ENCODE measurements around the gene DHX15. TPM values are rescaled to one million over a fixed set of nuclear protein-coding genes. Genes with fewer than 3 reads are reported as not detected.

Gene DHX15
- total RNA-seq, 4 donors from 2014 or later, result 125 to 314 (median 146) TPM

DNA sequence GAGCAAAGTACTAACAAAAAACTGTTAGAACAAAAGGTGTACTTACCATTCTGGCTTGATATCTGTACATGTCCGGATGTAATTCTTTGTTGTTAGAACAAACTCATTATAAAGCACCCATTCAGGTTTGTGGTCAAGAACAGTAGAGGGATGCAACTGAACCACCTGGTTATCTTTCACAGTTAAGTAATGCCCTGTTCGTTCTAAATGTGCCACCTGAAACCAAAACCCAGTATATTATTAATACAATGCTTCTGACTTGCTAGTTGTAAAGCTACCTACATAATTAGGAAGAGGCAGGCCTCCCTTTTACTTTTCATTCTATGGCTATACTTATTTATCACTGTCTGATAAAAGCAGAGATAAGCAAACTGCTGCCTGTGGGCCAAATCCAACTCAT, 54.8 kb downstream of the DHX15 start:
- DNase-seq, result no peak
- Histone ChIP-seq H3K27ac (no peak overlapping the region), H3K9me3 (no peaks in the 10 kb centered on the region), H3K36me3 (peaks cover 0 to 85% (median 0%) of the 10 kb centered on the region in 3 donors), H3K4me3 (no peak overlapping the region), H3K4me1 (no peaks in the 10 kb centered on the region), H3K27me3 (no peaks in the 10 kb centered on the region)
- TF ChIP-seq POLR2A (IDR thresholded peaks at IDR 0.05), result no peak
- TF ChIP-seq, protein P1, sequence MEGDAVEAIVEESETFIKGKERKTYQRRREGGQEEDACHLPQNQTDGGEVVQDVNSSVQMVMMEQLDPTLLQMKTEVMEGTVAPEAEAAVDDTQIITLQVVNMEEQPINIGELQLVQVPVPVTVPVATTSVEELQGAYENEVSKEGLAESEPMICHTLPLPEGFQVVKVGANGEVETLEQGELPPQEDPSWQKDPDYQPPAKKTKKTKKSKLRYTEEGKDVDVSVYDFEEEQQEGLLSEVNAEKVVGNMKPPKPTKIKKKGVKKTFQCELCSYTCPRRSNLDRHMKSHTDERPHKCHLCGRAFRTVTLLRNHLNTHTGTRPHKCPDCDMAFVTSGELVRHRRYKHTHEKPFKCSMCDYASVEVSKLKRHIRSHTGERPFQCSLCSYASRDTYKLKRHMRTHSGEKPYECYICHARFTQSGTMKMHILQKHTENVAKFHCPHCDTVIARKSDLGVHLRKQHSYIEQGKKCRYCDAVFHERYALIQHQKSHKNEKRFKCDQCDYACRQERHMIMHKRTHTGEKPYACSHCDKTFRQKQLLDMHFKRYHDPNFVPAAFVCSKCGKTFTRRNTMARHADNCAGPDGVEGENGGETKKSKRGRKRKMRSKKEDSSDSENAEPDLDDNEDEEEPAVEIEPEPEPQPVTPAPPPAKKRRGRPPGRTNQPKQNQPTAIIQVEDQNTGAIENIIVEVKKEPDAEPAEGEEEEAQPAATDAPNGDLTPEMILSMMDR (IDR thresholded peaks at IDR 0.05), result no peak

DNA sequence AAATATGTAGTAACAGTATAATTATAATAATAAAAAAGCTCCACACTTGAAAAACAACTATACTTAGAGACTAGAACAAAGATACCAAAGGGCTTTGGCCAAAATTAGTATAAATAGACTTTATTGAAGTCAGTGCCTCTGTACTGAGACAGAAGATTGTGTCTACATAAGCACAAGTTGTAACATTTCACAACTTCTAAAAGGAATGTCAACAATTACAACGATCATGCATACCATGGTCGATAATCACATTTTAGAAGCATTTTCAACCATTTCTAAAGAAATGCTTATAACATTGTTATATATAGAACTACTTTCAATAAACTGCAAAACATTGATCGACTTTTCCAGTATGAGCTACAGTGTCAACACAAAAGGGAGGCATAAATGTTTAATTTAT, 57.0 kb downstream of the DHX15 start:
- H3K27me3 ChIP-seq, result no peaks in the 10 kb centered on the region

DNA sequence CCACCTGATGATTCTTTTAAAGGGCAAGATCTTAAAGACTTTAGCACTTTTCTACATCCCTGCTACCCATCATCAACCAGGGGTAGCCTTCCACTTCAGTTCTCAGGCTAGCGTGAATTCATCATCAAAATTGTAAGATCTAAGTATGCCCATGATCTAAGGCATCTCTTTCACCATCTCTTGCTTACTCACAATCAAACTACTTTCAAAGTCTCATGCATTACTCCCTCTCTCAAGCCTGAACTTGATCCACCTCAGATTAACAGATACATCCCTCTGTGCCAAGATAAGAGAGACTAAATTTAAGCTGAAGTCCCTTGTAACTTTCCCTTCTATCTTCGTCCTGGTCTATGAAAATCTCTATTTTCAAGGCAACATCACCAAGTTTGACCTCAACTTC, 62.8 kb downstream of the DHX15 start:
- TF ChIP-seq POLR2A (IDR thresholded peaks at IDR 0.05), result no peak
- TF ChIP-seq, protein P1 (IDR thresholded peaks at IDR 0.05), result no peak
- Histone ChIP-seq H3K9me3 (no peaks in the 10 kb centered on the region), H3K27ac (no peak overlapping the region), H3K27me3 (no peaks in the 10 kb centered on the region), H3K4me3 (no peak overlapping the region), H3K36me3 (peaks cover 0 to 19% (median 0%) of the 10 kb centered on the region in 3 donors), H3K4me1 (peaks cover 0 to 5% (median 0%) of the 10 kb centered on the region in 4 donors)
- no peak for DNase-seq

More for the DNA sequence above, 57.0 kb downstream of the DHX15 start:
- Histone ChIP-seq H3K36me3 (peaks cover 0 to 73% (median 0%) of the 10 kb centered on the region in 3 donors), H3K27ac (no peak overlapping the region), H3K4me1 (no peaks in the 10 kb centered on the region), H3K9me3 (no peaks in the 10 kb centered on the region), H3K4me3 (no peak overlapping the region)
- no peak for DNase-seq
- no peak for TF ChIP-seq POLR2A (IDR thresholded peaks at IDR 0.05)
- TF ChIP-seq, protein P1 (IDR thresholded peaks at IDR 0.05), result no peak

DNA sequence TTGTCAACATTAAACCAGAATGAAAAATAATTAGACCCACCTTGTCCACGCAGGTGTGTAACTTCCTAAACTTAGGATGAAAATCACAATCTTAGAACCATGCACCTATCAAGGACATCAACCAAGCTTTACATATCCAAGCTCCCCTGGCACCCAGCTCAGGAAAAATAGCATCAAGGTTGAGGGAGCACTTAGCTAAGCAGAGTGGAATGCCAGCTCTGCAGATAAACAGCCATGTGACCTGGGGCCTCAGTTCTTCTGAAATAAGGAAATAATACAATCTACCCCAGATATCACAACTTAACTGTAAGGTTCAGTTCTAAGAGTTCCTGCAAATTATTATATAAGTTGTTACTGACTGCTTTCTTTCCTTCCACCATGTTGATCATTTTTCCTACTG, 64.7 kb downstream of the DHX15 start:
- H3K27me3 ChIP-seq, result no peaks in the 10 kb centered on the region
- peaks cover 0 to 5% (median 0%) of the 10 kb centered on the region in 4 donors for H3K4me1 ChIP-seq
- H3K36me3 ChIP-seq, result peaks cover 0 to 2% (median 0%) of the 10 kb centered on the region in 3 donors
- no peaks in the 10 kb centered on the region for H3K9me3 ChIP-seq
- DNase-seq, result no peak
- TF ChIP-seq, protein P1 (IDR thresholded peaks at IDR 0.05), result no peak
- no peak for TF ChIP-seq POLR2A (IDR thresholded peaks at IDR 0.05)
- H3K27ac ChIP-seq, result no peak overlapping the region
- H3K4me3 ChIP-seq, result no peak overlapping the region

DNA sequence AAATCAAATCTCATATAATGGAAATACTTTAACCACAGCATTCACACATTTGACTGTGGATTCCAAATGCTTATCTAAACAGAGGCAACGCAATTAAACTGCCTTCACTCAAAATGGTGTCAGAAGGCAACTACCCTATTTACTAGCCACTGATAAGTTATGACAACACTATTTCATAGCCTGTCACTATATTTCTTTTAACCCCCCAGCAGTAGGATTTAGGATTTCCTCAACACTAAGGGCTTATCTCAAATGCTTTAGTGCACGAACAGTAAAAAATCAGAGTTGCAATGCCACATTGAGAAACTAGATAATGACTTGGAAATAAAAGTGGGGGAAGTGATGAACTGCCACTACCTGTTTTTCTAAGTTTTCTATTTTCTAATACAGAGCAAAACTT, 66.7 kb downstream of the DHX15 start:
- Histone ChIP-seq H3K4me1 (peaks cover 0 to 5% (median 0%) of the 10 kb centered on the region in 4 donors), H3K27ac (no peak overlapping the region), H3K9me3 (no peaks in the 10 kb centered on the region), H3K36me3 (no peaks in the 10 kb centered on the region), H3K27me3 (no peaks in the 10 kb centered on the region), H3K4me3 (no peak overlapping the region)
- no peak for DNase-seq
- TF ChIP-seq POLR2A (IDR thresholded peaks at IDR 0.05), result no peak
- TF ChIP-seq, protein P1 (IDR thresholded peaks at IDR 0.05), result no peak

DNA sequence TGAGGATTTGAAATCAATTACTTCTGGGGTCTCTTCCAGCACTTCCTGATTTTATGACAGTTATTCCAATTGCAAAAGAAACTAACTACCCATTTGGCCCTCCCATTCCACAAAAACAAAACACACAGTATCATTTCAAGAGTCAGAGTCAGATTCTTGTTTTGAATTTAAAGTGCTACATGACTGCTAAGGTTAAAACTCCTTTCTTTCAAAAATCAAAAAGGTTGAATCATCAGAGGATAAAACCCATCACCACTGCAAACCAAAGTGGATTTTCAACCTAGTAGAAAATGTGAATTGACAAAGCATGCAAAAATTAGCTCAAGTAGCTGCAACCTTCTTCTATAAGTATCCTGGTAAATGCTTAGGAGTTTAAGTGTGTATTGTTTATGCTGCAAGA, 67.4 kb downstream of the DHX15 start:
- no peak for TF ChIP-seq POLR2A (IDR thresholded peaks at IDR 0.05)
- TF ChIP-seq, protein P1 (IDR thresholded peaks at IDR 0.05), result no peak
- Histone ChIP-seq H3K4me1 (peaks cover 0 to 5% (median 0%) of the 10 kb centered on the region in 4 donors), H3K4me3 (no peak overlapping the region), H3K36me3 (no peaks in the 10 kb centered on the region), H3K27ac (no peak overlapping the region), H3K27me3 (no peaks in the 10 kb centered on the region), H3K9me3 (no peaks in the 10 kb centered on the region)
- no peak for DNase-seq
